AG04450 (cell line): ENCODE data around the gene POP4. TPM values are rescaled to one million over a fixed set of nuclear protein-coding genes. Genes with fewer than 3 reads are reported as not detected.
A peak's percentile ranks its signal among the peaks of the same experiment; 100 is the strongest.

Experiments
- CTCF ChIA-PET: fragments of 300-600, 350-600 bp; formaldehyde crosslinking; extraction: SDS; loops from one replicate; lab custom pipeline; 2022; ENCODE audit warnings: antibody characterized with exemption, inconsistent platforms; lab: Charles Lee
- POLR2A ChIA-PET: fragments of 350-600 bp; formaldehyde crosslinking; extraction: SDS; loops from one replicate; lab custom pipeline; 2021; ENCODE audit warnings: antibody characterized with exemption, inconsistent platforms; lab: Yijun Ruan, JAX
- DNase-seq: peaks from one replicate; pipeline ENCODE4 v3.0.0-alpha.2; 2011; ENCODE audit warnings: low read depth, low spot score
- H3K27ac ChIP-seq: one replicate; pipeline ENCODE4 v1.5.1; 2012; ENCODE audit warnings: low read depth, low read length, control low read depth
- H3K27me3 ChIP-seq: one replicate; pipeline ENCODE4 v1.6.0; 2012; ENCODE audit warnings: low read length; ENCODE audit not compliant: control insufficient read depth, insufficient read depth
- H3K4me3 ChIP-seq: 2 replicates; pipeline ENCODE4 v1.5.1; 2011; ENCODE audit warnings: mild to moderate bottlenecking, low read depth, low read length, control low read depth
- H3K9me3 ChIP-seq: 2 replicates; pipeline ENCODE4 v1.5.1; 2012; ENCODE audit warnings: low read length; ENCODE audit not compliant: control insufficient read depth, insufficient read depth
- CTCF ChIP-seq: IDR thresholded peaks from 2 replicates; pipeline ENCODE4 v1.5.1; 2011; ENCODE audit warnings: low read depth, low read length, control low read depth, inconsistent platforms
- polyA plus RNA-seq: library from polyadenylated mRNA; depleted of rRNA; stranded (reverse); fragments of >200 nt; gene quantifications from 2 replicates; pipeline ENCODE4 v1.2.3, GENCODE V29; 2011

POP4 gene
- polyA plus RNA-seq, 1 experiment = 87.4 TPM

GRCh38 chr19:29653398-29653797 is 47.3 kb downstream of the POP4 start:
- DNase-seq = no peak
- TF ChIP-seq CTCF = no peak
- POLR2A ChIA-PET = no interaction called here
- Histone ChIP-seq H3K27me3 (peaks cover 7% of the 10 kb centered on the region), H3K27ac (no peak overlapping the region), H3K4me3 (no peak overlapping the region), H3K9me3 (no peaks in the 10 kb centered on the region)
- CTCF ChIA-PET = interaction anchor here (0.6 to 1.5 kb wide), 2 partner anchors 41 to 63 kb away, joined by 3 to 9 read pairs; no protein-coding TSS in a partner anchor

GRCh38 chr19:29655648-29656335 is 49.7 kb downstream of the POP4 start:
- no peak overlapping the region for H3K27ac ChIP-seq
- peaks cover 7% of the 10 kb centered on the region for H3K27me3 ChIP-seq
- no peak overlapping the region for H3K4me3 ChIP-seq
- H3K9me3 ChIP-seq = no peaks in the 10 kb centered on the region
- POLR2A ChIA-PET = no interaction called here
- CTCF ChIA-PET = interaction anchor here (1.4 kb wide), 1 partner anchor 61 kb away, joined by 4 read pairs; no protein-coding TSS in a partner anchor
- no peak for DNase-seq
- no peak for TF ChIP-seq CTCF

- no peak for TF ChIP-seq CTCF
- peaks cover 5% of the 10 kb centered on the region for H3K27me3 ChIP-seq
- H3K4me3 ChIP-seq = no peak overlapping the region
- POLR2A ChIA-PET = interaction anchor here (0.7 kb wide), 1 partner anchor 52 kb away, joined by 5 read pairs; no protein-coding TSS in a partner anchor
- CTCF ChIA-PET = no interaction called here
- no peaks in the 10 kb centered on the region for H3K9me3 ChIP-seq
- DNase-seq = no peak
- no peak overlapping the region for H3K27ac ChIP-seq
These were observed 52.3 kb downstream of the POP4 start for GRCh38 chr19:29658221-29658991.

- no peak for DNase-seq
- ChIA-PET POLR2A (interaction anchor here (0.8 to 2.4 kb wide), 2 partner anchors 35 to 55 kb away, joined by 7 to 12 read pairs; partner anchors contain the start of gene POP4), CTCF (interaction anchor here (1.3 to 4.7 kb wide), 4 partner anchors 11 to 56 kb away, joined by 3 to 36 read pairs (median 20); no protein-coding TSS in a partner anchor)
- Histone ChIP-seq H3K4me3 (no peak overlapping the region), H3K9me3 (no peaks in the 10 kb centered on the region; the same call in 1 of the 2 replicates), H3K27ac (peak overlapping the region; percentile 73), H3K27me3 (peaks cover 2% of the 10 kb centered on the region)
- TF ChIP-seq CTCF = no peak
These were observed 54.8 kb downstream of the POP4 start for GRCh38 chr19:29660835-29661234.
